Ovary (tissue), 9 donors: ENCODE measurements around the gene TAOK1. TPM values are rescaled to one million over a fixed set of nuclear protein-coding genes. Genes with fewer than 3 reads are reported as not detected.

Experiments used
- DNase-seq, 5 donors: peaks; one replicate each; pipeline ENCODE4 v3.0.0-alpha.2; 2019 to 2020
- H3K27ac ChIP-seq, 2 donors: fragments of 200-600 bp; one replicate each; pipeline versions ENCODE4 v1.5.1 to v1.8.0; 2019 to 2022
- H3K27me3 ChIP-seq: fragments of 200-600 bp; one replicate; pipeline ENCODE4 v1.8.0; 2022
- H3K36me3 ChIP-seq: fragments of 200-600 bp; sonication (generic); one replicate; pipeline ENCODE4 v1.5.1; 2019
- H3K4me1 ChIP-seq: one replicate; pipeline ENCODE4 v1.8.1; 2013; ENCODE audit warnings: mild to moderate bottlenecking, moderate library complexity; ENCODE audit not compliant: insufficient read depth
- H3K4me3 ChIP-seq: fragments of 200-600 bp; sonication (generic); one replicate; pipeline ENCODE4 v1.5.1; 2017
- H3K9me3 ChIP-seq, 2 donors: fragments of 200-600 bp in 1 of 2; sonication (generic) in 1 of 2; one replicate each; pipeline versions ENCODE4 v1.5.1 to v1.8.1; 2013 to 2019; ENCODE audit warnings: mild to moderate bottlenecking in 1 of 2, moderate library complexity in 1 of 2
- CTCF ChIP-seq, 3 donors: fragments of 450-650 bp in 2 of 3; fragments of 200-600 bp in 1 of 3; IDR thresholded peaks; one replicate each; pipeline versions ENCODE4 v1.5.1 to v1.8.0; 2016 to 2022; ENCODE audit warnings: antibody characterized with exemption in 3 of 3, mild to moderate bottlenecking in 1 of 3
- EP300 ChIP-seq: sonication (generic); formaldehyde crosslinking; IDR thresholded peaks from one replicate; pipeline ENCODE4 v1.6.1; 2017; ENCODE audit warnings: antibody characterized with exemption
- POLR2A ChIP-seq: fragments of 450-650 bp; IDR thresholded peaks from one replicate; pipeline ENCODE4 v1.6.1; 2017; ENCODE audit warnings: antibody characterized with exemption, mild to moderate bottlenecking, moderate library complexity
- WGBS, 3 donors: extraction: QIAGEN DNeasy Blood & Tissue Kit in 1 of 3; methylation state at CpG; one replicate each; pipeline versions ENCODE4 v1.1.5 to v1.1.7; 2013 to 2017; 5-methylcytosine and 5-hydroxymethylcytosine counted together
- intact Hi-C, 4 donors: fragments of 100-400 bp; cut with DNase I; formaldehyde crosslinking; loops; one replicate each; pipeline versions ENCODE4 v1.11.0 to v1.15.1; 2022 to 2023
- polyA plus RNA-seq, 2 donors: library from polyadenylated mRNA; stranded (reverse); fragments of 200-250 nt in 1 of 2; fragments of 350-450 nt in 1 of 2; fragmentation: Illumina TruSeq in 1 of 2; extraction: RNeasy Lipid Tissue Mini Kit (QIAGEN cat#74804) in 1 of 2; gene quantifications; one replicate each; pipeline ENCODE4 v1.2.3, GENCODE V29; 2013 to 2014
- total RNA-seq, 7 donors: library from RNA; depleted of rRNA in 2 of 7; stranded (reverse); fragments of >200 nt in 2 of 7; fragmentation: NEBNext Ultra II Directional in 3 of 7; extraction: Animal tissue kit (Norgen Biotek cat#: 25700) in 3 of 7; gene quantifications; one replicate each; pipeline versions ENCODE4 v1.1.0 to v1.2.4, GENCODE V29; 2016 to 2023
- donor health status: DM: no; HTN: no; CAD: no; lungs with moderate emphysema.
- donor health status: DM: no; HTN: no; CAD: no.
- donor health status: Bipolar disorder and iron deficiency.
- donor health status: DM: yes; HTN: yes; CAD: no.
- donor health status: DM: no; HTN: no; CAD: no.
- donor health status: DM: yes; HTN: yes; CAD: no.

The TAOK1 gene
- total and polyA plus RNA-seq, 9 donors = 8.7 to 66.5 (median 49.6) TPM

GRCh38 chr17:29533976-29534375 is 143.8 kb downstream of the TAOK1 start:
- Histone ChIP-seq H3K27ac (no peak overlapping the region), H3K4me3 (no peak overlapping the region), H3K9me3 (no peaks in the 10 kb centered on the region), H3K27me3 (no peaks in the 10 kb centered on the region), H3K36me3 (no peaks in the 10 kb centered on the region), H3K4me1 (no peaks in the 10 kb centered on the region)
- TF ChIP-seq EP300 = no peak
- TF ChIP-seq CTCF (IDR thresholded peaks at IDR 0.05) = no peak
- no peak for TF ChIP-seq POLR2A
- WGBS, 3 donors = 87 to 90% (median 88%) methylated on average over 8 of the region's 8 CpGs
- DNase-seq = no peak
- intact Hi-C loops = loop anchor here in 3 of 4 donors (5.0 to 10.0 kb wide), 3 partner anchors 159 to 169 kb away; no protein-coding TSS in a partner anchor

GRCh38 chr17:29544066-29544465 is 153.9 kb downstream of the TAOK1 start:
- no peak for TF ChIP-seq EP300
- no peak for TF ChIP-seq CTCF (IDR thresholded peaks at IDR 0.05)
- TF ChIP-seq POLR2A = no peak
- H3K4me3 ChIP-seq = no peak overlapping the region
- no peak overlapping the region for H3K27ac ChIP-seq
- 69 to 78% (median 70%) methylated on average over 4 of the region's 4 CpGs for WGBS, 3 donors
- H3K9me3 ChIP-seq = no peaks in the 10 kb centered on the region
- H3K27me3 ChIP-seq = no peaks in the 10 kb centered on the region
- intact Hi-C loops = no loop called here
- no peak for DNase-seq
- no peaks in the 10 kb centered on the region for H3K4me1 ChIP-seq
- H3K36me3 ChIP-seq = no peaks in the 10 kb centered on the region

- TF ChIP-seq EP300 = no peak
- no peak for TF ChIP-seq CTCF (IDR thresholded peaks at IDR 0.05)
- TF ChIP-seq POLR2A = no peak
- no peak for DNase-seq
- H3K36me3 ChIP-seq = no peaks in the 10 kb centered on the region
- H3K9me3 ChIP-seq = no peaks in the 10 kb centered on the region
- no peak overlapping the region for H3K27ac ChIP-seq
- H3K27me3 ChIP-seq = no peaks in the 10 kb centered on the region
- H3K4me3 ChIP-seq = no peak overlapping the region
- intact Hi-C loops = no loop called here
- 27 to 64% (median 37%) methylated on average over 1 of the region's 1 CpG for WGBS, 3 donors
- no peaks in the 10 kb centered on the region for H3K4me1 ChIP-seq
Observed at GRCh38 chr17:29546085-29546484, 155.9 kb downstream of the TAOK1 start.

- H3K4me3 ChIP-seq = no peak overlapping the region
- H3K9me3 ChIP-seq = no peaks in the 10 kb centered on the region
- DNase-seq = no peak
- no peaks in the 10 kb centered on the region for H3K4me1 ChIP-seq
- no peaks in the 10 kb centered on the region for H3K36me3 ChIP-seq
- WGBS, 3 donors = 71 to 86% (median 78%) methylated on average over 1 of the region's 1 CpG
- H3K27ac ChIP-seq = no peak overlapping the region
- TF ChIP-seq EP300 = no peak
- no peak for TF ChIP-seq POLR2A
- no peak for TF ChIP-seq CTCF (IDR thresholded peaks at IDR 0.05)
- no peaks in the 10 kb centered on the region for H3K27me3 ChIP-seq
- intact Hi-C loops = no loop called here
Observed at GRCh38 chr17:29546830-29547229, 156.7 kb downstream of the TAOK1 start.
